HG02938 (cell line): ENCODE results near the gene NUDT5.
"Not testable (repeated sequence)": the region's sequence is repeated elsewhere in the genome, so short reads cannot be mapped to it uniquely, and the experiment has no call there.

Experiments
- ATAC-seq: cut with Tn5 transposase; IDR thresholded peaks from one replicate; pipeline ENCODE4 v1.9.1; 2021; ENCODE audit warnings: mild to moderate bottlenecking, moderate library complexity; ENCODE audit not compliant: unreplicated experiment

The NUDT5 gene

GRCh38 chr10:12195603-12196506, at the start of gene NUDT5, which contains the start of gene CDC123:
Gene NUDT5 (minus strand): TSS chr10:12195891. CDS start chr10:12186291, 9,600 bp downstream.
Gene CDC123 (plus strand): TSS chr10:12196188. CDS start chr10:12196246, 58 bp downstream.
- ATAC-seq, result peak; percentile 90

DNA sequence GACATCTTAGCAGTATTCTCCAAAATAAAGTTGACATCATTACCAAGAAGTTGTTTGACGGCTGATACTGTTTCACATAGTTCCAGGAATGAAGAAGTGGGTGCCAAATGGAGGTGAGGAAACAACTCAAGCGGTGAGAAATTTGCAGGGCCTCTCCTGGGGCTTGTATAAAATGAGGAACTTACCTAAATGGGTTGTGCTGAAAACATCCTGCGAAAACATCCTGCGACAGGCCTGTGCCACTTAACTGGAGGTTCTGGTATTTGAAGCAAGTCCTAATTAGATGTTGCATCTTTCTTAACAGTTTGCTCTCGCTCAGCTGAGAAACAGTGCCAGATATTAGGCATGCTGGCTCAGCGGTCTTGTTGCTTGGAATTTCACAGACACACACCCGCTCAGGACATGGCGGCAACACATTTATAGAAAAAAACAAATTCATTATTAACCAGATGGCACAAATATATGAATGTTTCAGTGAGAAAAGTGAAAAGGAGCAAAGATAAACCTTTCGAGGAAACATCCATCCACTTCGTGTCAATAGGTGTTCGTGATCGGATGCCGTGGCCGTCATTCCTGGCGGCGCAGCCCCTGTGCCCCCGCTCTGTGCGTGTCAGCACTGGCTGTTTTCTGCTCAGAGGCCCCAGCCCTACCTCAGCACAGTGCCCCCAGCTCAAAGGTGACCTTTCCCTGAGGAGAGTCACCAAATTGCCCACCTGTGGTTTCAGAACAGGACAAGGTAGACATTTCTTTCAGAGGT, 48.4 kb upstream of the NUDT5 start:
- ATAC-seq, result no peak

- no peak for ATAC-seq
Observed at GRCh38 chr10:12241810-12242529, 46.3 kb upstream of the NUDT5 start.

GRCh38 chr10:12238821-12239220, 43.1 kb upstream of the NUDT5 start:
- ATAC-seq, result no peak

GRCh38 chr10:12237265-12238220, 41.9 kb upstream of the NUDT5 start:
- ATAC-seq, result no peak

- no peak for ATAC-seq
Observed at GRCh38 chr10:12235796-12236195, 40.1 kb upstream of the NUDT5 start.

DNA sequence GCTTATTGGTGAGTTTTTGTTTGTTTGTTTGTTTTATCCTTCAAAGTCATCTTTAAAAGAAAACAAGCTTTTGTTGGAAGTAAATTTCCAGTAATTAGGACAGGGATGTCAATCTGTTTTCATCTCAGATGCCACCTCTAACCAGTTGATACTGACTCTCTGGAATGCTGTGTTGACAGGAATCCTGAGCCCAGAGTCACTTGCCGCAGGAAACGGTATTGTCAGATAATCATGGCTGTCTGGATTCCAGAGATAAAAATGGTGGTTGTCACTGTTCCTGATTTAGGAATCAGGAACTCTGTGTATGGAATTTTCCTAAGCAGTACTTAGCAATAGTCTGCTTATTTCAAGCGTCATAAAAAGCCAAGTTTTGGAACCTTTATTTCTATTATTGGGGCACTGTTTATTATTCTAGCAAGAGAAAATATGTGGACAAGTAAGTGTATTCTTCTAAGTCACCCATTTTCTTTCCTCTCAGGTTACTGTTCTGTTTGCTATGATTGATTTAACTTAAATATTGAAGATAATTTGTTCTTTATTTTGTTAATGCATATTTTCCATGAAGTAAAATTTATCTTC, 39.5 kb upstream of the NUDT5 start:
- no peak for ATAC-seq

DNA sequence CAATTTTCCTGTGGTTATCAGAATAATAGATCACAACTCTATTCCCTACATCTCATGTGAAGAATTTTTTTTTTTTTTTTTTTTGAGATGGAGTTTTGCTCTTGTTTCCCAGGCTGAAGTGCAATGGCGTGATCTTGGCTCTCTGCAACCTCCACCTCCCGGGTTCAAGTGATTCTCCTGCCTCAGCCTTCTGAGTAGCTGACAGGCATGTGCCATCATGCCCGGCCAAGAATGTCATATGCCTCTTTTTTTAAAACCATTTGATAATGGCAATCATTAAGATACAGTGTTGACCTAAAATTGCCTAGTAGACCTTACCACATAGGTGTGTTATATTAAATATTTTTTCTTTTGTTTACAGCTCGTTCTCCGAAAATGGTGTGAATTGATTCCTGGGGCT, 39.0 kb upstream of the NUDT5 start:
- ATAC-seq, result not testable (repeated sequence)

DNA sequence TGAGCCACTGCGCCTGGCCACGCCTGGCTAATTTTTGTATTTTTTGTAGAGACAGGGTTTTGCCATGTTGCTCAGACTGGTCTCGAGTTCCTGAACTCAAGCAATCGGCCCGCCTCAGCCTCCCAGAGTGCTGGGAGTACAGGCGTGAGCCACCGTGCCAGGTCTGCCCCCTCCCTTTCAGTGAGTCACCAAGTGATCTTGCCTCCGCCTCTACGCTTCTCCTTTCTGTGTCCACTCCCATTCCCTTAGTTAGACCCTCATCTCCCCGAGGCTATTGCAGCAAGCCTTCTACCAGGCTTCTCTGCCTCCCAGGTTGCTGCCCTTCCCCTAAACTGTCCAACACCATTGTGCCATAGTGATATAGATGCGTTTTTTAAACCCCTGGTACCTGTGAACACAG, 33.2 kb upstream of the NUDT5 start:
- ATAC-seq, result no peak

DNA sequence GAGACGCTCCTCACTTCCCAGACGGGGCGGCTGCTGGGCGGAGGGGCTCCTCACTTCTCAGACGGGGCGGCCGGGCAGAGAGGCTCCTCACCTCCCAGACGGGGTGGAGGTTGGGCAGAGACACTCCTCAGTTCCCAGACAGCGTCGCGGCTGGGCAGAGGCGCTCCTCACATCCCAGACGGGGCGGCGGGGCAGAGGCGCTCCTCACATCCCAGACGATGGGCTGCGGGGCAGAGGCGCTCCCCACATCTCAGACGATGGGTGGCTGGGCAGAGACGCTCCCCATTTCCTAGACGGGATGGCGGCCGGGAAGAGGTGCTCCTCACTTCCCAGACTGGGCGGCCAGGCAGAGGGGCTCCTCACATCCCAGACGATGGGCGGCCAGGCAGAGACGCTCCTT, 30.7 kb upstream of the NUDT5 start:
- not testable (repeated sequence) for ATAC-seq

- no peak for ATAC-seq
Observed at GRCh38 chr10:12225444-12225843, 29.8 kb upstream of the NUDT5 start.

DNA sequence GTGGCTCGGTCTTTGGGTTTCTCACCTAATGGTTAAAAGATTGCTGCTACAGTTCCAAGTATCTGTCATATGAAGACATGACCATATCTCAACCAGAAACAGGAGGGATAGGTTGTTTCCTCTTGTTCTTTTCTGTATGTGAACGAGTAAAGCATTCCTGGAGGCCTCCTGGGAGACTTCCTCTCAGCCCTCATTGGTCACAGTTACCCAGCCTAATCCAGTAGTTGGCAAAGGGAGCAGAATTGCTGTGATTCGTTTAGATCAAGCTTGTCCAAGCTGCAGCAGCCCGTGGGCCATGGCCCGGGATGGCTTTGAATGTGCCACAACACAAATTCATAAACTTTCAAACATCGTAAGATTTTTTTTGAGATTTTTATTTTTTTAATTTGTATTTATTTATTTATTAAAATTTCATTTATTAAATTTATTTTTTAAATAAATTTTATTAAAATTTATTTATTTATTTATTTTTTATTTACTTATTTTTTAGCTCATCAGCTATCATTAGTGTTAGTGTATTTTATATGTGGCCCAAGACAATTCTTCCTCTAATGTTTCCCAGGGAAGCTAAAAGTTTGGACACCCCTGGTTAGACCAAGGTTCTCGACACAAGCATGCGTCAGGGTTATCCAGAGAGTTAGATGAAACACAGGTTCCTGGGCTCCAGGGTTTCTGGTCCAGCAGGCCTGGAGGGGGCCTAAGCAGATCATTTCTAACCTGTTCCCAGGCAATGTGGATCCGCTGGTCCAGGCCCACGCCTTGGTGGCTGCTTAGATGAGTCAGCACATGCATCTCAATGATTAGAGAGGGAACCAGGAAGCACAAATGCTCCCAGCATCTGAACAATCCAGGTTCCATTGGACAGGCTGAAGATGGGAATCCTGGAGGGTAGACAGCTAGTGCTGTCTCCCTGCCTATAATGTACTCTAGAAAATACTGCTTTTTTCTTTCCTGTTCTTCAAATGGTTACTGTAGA, 25.9 kb upstream of the NUDT5 start:
- no peak for ATAC-seq

DNA sequence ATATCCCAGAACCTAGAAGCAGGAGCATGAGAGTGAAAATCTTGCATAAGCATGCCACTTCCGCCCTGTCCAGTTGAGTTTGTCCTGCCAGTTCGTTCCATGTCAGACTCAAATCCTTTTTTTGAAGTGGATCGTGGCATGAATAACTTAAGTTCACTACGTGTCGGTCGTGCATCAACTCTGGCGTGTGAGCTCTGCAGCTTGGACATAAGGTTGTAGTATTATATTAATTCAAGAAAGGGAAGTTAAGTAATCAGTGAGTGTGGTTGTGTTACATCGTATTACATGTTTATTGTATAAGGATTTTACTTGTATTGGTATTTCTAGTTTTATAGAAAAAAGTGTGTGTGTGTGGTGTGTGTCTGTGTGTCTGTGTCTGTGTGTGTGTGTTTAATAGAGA, 23.3 kb upstream of the NUDT5 start:
- no peak for ATAC-seq

DNA sequence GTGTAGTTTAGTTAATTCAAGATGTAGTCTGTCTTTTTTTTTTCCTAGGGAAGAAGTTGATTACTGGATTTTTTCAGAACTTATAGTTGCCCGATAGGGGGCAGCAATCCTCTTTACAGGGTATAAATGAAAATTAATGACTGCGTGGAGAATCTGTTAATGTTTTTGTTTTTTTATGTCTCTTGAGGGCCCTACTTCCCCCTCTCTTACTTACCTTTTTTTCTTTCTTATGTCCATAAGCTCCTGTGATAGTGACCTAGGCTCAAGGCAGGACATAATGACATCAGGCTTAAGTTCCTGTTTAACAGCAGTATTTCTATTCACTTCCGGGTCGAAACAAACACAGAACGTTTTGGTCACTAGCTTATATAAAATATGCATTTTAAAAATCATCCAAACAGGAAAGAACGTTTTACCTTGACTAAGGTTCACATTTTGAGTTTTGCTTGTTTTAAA, 19.1 kb upstream of the NUDT5 start:
- ATAC-seq, result no peak

DNA sequence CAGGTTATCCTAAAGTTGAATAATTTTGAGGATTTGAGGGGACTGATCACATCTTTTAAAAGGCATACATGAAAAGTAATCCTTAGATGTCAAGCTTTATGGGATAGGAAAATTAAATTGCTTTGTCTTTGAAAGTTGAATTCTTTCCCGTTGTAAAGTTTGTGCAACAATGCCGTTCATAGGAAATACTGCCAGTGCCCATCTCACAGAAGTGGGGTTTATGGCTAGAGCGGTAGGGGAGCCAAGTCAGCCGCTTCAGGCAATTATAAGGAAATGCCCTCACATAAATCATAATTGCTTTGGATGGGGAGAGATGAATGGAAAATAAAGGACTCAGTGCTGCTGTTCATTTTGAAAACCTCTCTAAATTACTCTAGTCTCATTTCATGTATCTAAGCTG, 18.4 kb upstream of the NUDT5 start:
- ATAC-seq, result no peak

DNA sequence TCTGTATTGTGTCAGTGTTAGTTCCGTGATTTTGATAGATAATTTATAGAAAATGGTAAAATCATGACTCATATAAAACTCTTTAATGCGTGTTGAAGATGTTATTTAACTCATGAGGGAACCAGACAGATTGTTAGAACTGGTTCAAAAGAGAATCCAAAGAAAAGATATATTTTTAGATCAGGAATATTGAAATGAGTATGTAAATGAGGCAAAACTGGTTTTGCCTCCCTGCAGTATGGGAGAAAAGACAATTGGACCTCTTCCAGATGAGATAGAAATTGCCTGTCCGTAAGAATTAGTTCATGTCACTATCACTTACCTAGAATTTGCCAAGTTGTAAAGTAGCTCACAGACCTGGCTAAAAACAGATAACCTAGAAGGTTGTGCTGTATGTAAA, 17.9 kb upstream of the NUDT5 start:
- ATAC-seq, result no peak

DNA sequence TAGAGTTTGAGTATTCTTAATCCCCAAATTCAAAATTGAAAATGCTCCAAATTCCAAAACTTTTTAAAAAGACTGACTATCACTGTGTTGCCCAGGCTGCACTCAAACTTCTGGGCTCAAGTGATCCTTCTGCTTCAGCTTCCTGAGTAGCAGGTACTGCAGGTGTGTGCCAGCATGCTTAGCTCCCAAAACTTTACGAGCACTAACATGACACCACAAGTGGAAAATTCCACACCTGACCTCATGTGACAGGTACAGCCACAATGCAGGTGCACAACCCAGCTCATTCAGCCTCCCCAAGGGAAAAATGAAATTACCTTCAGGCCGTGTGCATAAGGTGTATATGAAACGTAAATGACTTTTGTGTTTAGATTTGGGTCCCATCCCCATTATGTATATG, 16.8 kb upstream of the NUDT5 start:
- no peak for ATAC-seq

DNA sequence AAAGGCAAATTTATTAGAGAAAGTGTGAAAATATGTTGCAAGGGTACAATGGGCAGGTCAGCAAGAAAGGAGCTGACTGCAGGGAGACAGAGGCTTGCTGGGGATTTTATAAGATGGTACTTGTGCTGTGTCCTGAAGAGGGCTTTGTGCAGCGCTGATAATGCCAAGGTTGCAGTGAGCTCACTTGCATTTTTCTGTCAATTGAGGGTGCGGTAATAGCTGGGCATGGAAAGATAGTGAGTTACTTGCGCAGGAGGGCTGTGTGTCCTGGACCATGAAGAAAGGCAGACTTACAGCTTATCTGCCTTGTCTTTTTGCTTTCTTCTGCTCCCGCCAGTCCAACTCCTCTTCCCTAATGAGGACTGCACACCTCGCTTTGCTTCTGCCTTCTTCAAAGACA, 12.8 kb upstream of the NUDT5 start:
- no peak for ATAC-seq

DNA sequence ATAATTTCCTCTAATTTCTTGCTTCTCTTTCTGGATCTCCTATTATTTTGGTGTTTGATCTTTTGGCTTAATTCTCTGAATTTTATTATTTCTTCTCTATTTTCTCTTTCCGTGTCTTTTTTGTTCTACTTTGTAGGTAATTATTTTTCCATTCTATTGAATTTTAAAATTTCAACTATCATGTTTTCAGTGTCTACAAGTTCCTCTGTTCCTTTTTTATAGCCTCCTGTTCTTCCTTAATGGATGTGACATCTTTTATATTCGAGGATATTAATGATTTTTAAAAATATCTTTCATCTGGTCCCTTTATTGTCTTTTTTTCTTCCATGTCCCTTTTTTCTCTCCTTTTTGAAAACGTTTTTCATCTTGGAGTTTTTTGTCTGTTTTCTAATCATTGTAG, 11.4 kb upstream of the NUDT5 start:
- no peak for ATAC-seq
